Measurements from ENCODE around the gene LBP.

DNA sequence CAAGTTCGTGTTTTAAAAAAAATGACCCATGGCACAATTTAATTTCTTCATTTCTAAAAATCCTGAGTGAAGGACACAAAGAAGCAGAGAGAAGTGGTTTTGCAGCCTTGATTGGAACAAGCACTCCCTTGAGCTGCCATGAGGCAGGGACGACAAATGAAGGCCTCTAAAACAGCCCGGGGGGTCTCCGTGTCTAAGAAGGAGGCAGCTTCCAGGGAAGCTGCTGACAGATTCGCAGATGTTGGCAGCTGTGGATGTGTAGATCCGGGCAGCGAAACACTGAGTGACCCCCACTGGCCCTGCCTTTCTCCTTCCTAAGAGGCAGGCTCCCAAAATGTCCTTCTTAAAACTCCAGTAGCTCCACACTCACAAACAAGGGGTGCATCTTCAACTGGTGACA, 9.6 kb upstream of the LBP start:
- TF ChIP-seq TAF1 (IDR thresholded peaks at IDR 0.05; ENCODE audit: low read depth, low read length) (no peak), POLR2A (IDR thresholded peaks at IDR 0.05; ENCODE audit: low read depth, low read length) (no peak)

Data from GM12891 (cell line).